Measurements from ENCODE around the gene DOCK8. TPM values are rescaled to one million over a fixed set of nuclear protein-coding genes. Genes with fewer than 3 reads are reported as not detected.

DOCK8 gene
- total RNA-seq, 1 experiment from 2014 or later: 1.4 TPM

DNA sequence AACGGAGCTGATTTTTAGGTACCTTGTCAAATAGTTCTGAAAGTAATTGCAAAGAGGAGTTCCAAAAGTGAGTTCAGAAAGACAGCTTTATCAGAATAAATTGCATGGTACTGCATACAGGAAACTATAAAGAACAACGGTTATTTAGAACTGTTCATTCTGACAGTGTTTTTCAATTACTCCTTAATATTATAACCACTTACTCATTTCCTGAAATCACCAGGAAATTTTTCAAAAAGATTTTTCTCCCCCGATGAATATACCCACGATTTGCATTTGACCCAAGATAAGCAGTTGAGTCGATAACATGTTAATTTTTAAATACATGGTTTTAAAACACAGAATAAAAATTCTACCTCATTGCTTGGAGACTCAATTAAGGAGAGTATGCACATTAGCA lies 9.4 kb downstream of the DOCK8 start:
- Mint-ChIP-seq H3K9me3 (peaks cover 0 to 2% of the 10 kb centered on the region in 2 experiments; a peak in 1 of 5 replicates), H3K36me3 (ENCODE audit: insufficient read depth in 1 of 3, low read depth in 3 of 3) (no peaks in the 10 kb centered on the region), H3K27ac (no peak overlapping the region), H3K27me3 (ENCODE audit: low read depth) (no peaks in the 10 kb centered on the region), H3K4me3 (no peak overlapping the region), H3K4me1 (peaks cover 11 to 12% of the 10 kb centered on the region in 2 experiments)
- Histone ChIP-seq H4K91ac (ENCODE audit: insufficient read length, low read depth, low read length) (no peak overlapping the region), H3K79me1 (ENCODE audit: insufficient read depth, low read depth, low read length, poor library complexity, severe bottlenecking) (no peaks in the 10 kb centered on the region), H3K27ac (ENCODE audit: insufficient read length, low read depth, low read length) (no peak overlapping the region), H4K8ac (replicated peaks; ENCODE audit: insufficient read length, low read depth, low read length) (no peak overlapping the region), H4K20me1 (ENCODE audit: control insufficient read depth, insufficient read depth, insufficient read length) (no peaks in the 10 kb centered on the region), H3K23ac (ENCODE audit: insufficient read length, low read depth, low read length) (no peak overlapping the region), H3K14ac (ENCODE audit: insufficient read depth, low read length) (no peak overlapping the region), H2AK5ac (ENCODE audit: insufficient read length, low read length) (no peak overlapping the region), H4K5ac (ENCODE audit: insufficient read length, low read depth, low read length) (no peak overlapping the region), H3K4me1 (ENCODE audit: insufficient read depth, low read length) (no peaks in the 10 kb centered on the region), H2BK5ac (ENCODE audit: insufficient read length, low read length) (no peak overlapping the region), H3K23me2 (ENCODE audit: insufficient read length, low read depth, low read length, poor library complexity, severe bottlenecking) (no peaks in the 10 kb centered on the region), H3K4me2 (ENCODE audit: insufficient read depth, insufficient read length, low read length) (no peak overlapping the region), H3K18ac (ENCODE audit: insufficient read length, low read depth, low read length) (no peak overlapping the region), H2BK15ac (ENCODE audit: low read depth, low read length) (no peak overlapping the region), H3K9me3 (ENCODE audit: control insufficient read depth, low read depth, low read length) (no peaks in the 10 kb centered on the region), H2BK20ac (ENCODE audit: low read depth, low read length, poor library complexity, severe bottlenecking) (no peak overlapping the region), H2BK120ac (ENCODE audit: low read depth, low read length, poor library complexity, severe bottlenecking) (no peak overlapping the region), H3K56ac (ENCODE audit: insufficient read length, low read depth, low read length) (no peak overlapping the region), H2BK12ac (ENCODE audit: insufficient read length, low read depth, low read length) (no peak overlapping the region), H3T11ph (ENCODE audit: low read length) (no peak overlapping the region), H2AFZ (ENCODE audit: low read length) (no peak overlapping the region), H3K27me3 (ENCODE audit: insufficient read depth, low read length) (no peaks in the 10 kb centered on the region), H3K79me2 (ENCODE audit: insufficient read depth, low read length) (no peaks in the 10 kb centered on the region), H3K9ac (ENCODE audit: extremely low read depth, insufficient read length, low read length) (no peak overlapping the region), H3K4ac (ENCODE audit: low read depth, low read length) (no peak overlapping the region)
- no peak for TF ChIP-seq CTCF (conservative IDR thresholded peaks at IDR 0.05)
- no CpG with 5 or more reads among the region's 5 CpGs for WGBS (ENCODE audit: extremely low coverage, insufficient read length, low lambda C conversion rate)
- no peak for DNase-seq
